ENCODE results near the gene DLAT.

DNA sequence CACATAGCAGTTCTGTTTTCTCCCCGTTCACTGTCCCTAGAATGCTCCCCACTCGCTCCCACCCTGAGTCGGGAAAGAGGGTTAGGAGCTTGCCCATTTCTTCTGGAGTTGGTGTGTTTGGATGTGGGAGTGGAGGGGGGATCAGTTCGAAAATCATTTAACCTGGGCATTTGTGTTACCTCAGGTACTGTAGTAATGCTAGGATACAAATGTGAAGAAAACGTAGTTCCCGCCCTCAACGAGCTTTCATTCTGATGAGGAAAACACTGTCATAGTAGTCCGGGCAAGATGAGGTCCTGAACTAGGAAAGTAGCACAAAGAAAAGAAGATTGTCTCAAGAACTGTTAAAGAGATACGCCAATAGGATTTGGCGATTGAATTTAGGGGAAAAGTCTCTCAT is 62.0 kb downstream of the DLAT start:
- TF ChIP-seq EZH2phosphoT487 (IDR thresholded peaks at IDR 0.05; ENCODE audit: borderline replicate concordance), result no peak
- TF ChIP-seq, protein P1, sequence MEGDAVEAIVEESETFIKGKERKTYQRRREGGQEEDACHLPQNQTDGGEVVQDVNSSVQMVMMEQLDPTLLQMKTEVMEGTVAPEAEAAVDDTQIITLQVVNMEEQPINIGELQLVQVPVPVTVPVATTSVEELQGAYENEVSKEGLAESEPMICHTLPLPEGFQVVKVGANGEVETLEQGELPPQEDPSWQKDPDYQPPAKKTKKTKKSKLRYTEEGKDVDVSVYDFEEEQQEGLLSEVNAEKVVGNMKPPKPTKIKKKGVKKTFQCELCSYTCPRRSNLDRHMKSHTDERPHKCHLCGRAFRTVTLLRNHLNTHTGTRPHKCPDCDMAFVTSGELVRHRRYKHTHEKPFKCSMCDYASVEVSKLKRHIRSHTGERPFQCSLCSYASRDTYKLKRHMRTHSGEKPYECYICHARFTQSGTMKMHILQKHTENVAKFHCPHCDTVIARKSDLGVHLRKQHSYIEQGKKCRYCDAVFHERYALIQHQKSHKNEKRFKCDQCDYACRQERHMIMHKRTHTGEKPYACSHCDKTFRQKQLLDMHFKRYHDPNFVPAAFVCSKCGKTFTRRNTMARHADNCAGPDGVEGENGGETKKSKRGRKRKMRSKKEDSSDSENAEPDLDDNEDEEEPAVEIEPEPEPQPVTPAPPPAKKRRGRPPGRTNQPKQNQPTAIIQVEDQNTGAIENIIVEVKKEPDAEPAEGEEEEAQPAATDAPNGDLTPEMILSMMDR (conservative IDR thresholded peaks at IDR 0.05; ENCODE audit: low read length), result no peak

Measured in Loucy (cell line).